Measurements from ENCODE around the gene TMEM237.

The TMEM237 gene

GRCh38 chr2:201642086-201642578 is 1.2 kb downstream of the TMEM237 start:
- no peak for DNase-seq (ENCODE audit: low read depth)

- no peak for DNase-seq (ENCODE audit: low read depth)
Measured at GRCh38 chr2:201639205-201639604, 4.1 kb downstream of the TMEM237 start.

- no peak for DNase-seq (ENCODE audit: low read depth)
Measured at GRCh38 chr2:201638326-201638725, 5.0 kb downstream of the TMEM237 start.

- no peak for DNase-seq (ENCODE audit: low read depth)
Measured at GRCh38 chr2:201633661-201634249, 9.5 kb downstream of the TMEM237 start.

- no peak for DNase-seq (ENCODE audit: low read depth)
Measured at GRCh38 chr2:201631041-201631440, 12.3 kb downstream of the TMEM237 start.

GRCh38 chr2:201630577-201630976 is 12.7 kb downstream of the TMEM237 start:
- DNase-seq (ENCODE audit: low read depth): no peak

- DNase-seq (ENCODE audit: low read depth): no peak
Measured at GRCh38 chr2:201628545-201628944, 14.8 kb downstream of the TMEM237 start.

GRCh38 chr2:201622306-201622970 is 20.9 kb downstream of the TMEM237 start:
- no peak for DNase-seq (ENCODE audit: low read depth)

GRCh38 chr2:201621293-201621999 is 21.9 kb downstream of the TMEM237 start:
- no peak for DNase-seq (ENCODE audit: low read depth)

- no peak for DNase-seq (ENCODE audit: low read depth)
Measured at GRCh38 chr2:201618744-201619662, 24.3 kb downstream of the TMEM237 start.

GRCh38 chr2:201608021-201608420 is 35.3 kb downstream of the TMEM237 start:
- DNase-seq (ENCODE audit: low read depth): no peak

- DNase-seq (ENCODE audit: low read depth): no peak
Measured at GRCh38 chr2:201607568-201607967, 35.7 kb downstream of the TMEM237 start.

GRCh38 chr2:201600906-201601305 is 42.4 kb downstream of the TMEM237 start:
- no peak for DNase-seq (ENCODE audit: low read depth)

- no peak for DNase-seq (ENCODE audit: low read depth)
Measured at GRCh38 chr2:201597397-201597796, 45.9 kb downstream of the TMEM237 start.

GRCh38 chr2:201580486-201580885 is 62.8 kb downstream of the TMEM237 start:
- no peak for DNase-seq (ENCODE audit: low read depth)

- no peak for DNase-seq (ENCODE audit: low read depth)
Measured at GRCh38 chr2:201579536-201579935, 63.8 kb downstream of the TMEM237 start.

- no peak for DNase-seq (ENCODE audit: low read depth)
Measured at GRCh38 chr2:201575971-201576370, 67.3 kb downstream of the TMEM237 start.

- DNase-seq (ENCODE audit: low read depth): no peak
Measured at GRCh38 chr2:201574766-201575165, 68.5 kb downstream of the TMEM237 start.

GRCh38 chr2:201572846-201573508 is 70.3 kb downstream of the TMEM237 start:
- DNase-seq (ENCODE audit: low read depth): no peak
